C4-2B (cell line): ENCODE results near the gene PPFIBP1.
"Not testable (repeated sequence)": the region's sequence is repeated elsewhere in the genome, so short reads cannot be mapped to it uniquely, and the experiment has no call there.

Experiments
- H3K27ac ChIP-seq: fragments of 450-650 bp; 2 replicates; pipeline ENCODE4 v1.5.1; 2017
- CTCF ChIP-seq: fragments of 450-650 bp; conservative IDR thresholded peaks from 2 replicates; pipeline ENCODE4 v1.5.1; 2017; ENCODE audit warnings: mild to moderate bottlenecking
- ZFX ChIP-seq: fragments of 450-650 bp; IDR thresholded peaks from 2 replicates; pipeline ENCODE4 v1.6.1; 2017

Gene PPFIBP1

GRCh38 chr12:27637524-27637923 lies 113.5 kb downstream of the PPFIBP1 start:
- no peak overlapping the region for H3K27ac ChIP-seq
- TF ChIP-seq CTCF (no peak), ZFX (no peak)

- no peak overlapping the region for H3K27ac ChIP-seq
- TF ChIP-seq CTCF: no peak
- TF ChIP-seq ZFX: no peak
Observed at GRCh38 chr12:27639265-27639664, 115.3 kb downstream of the PPFIBP1 start.

GRCh38 chr12:27640566-27641200 lies 116.7 kb downstream of the PPFIBP1 start:
- H3K27ac ChIP-seq: not testable (repeated sequence)

GRCh38 chr12:27642361-27642760 lies 118.4 kb downstream of the PPFIBP1 start:
- not testable (repeated sequence) for H3K27ac ChIP-seq

- not testable (repeated sequence) for H3K27ac ChIP-seq
Observed at GRCh38 chr12:27642892-27643291, 118.9 kb downstream of the PPFIBP1 start.

- peak overlapping the region; percentile 84 for H3K27ac ChIP-seq
- no peak for TF ChIP-seq ZFX
Observed at GRCh38 chr12:27644158-27644845, 120.3 kb downstream of the PPFIBP1 start.

GRCh38 chr12:27645671-27646070 lies 121.7 kb downstream of the PPFIBP1 start:
- TF ChIP-seq ZFX (no peak), CTCF (no peak)
- peak overlapping the region; percentile 62; the same call in 1 of the 2 replicates for H3K27ac ChIP-seq

GRCh38 chr12:27646149-27646548 lies 122.1 kb downstream of the PPFIBP1 start:
- TF ChIP-seq CTCF: no peak
- no peak for TF ChIP-seq ZFX

GRCh38 chr12:27650011-27650410 lies 126.0 kb downstream of the PPFIBP1 start:
- TF ChIP-seq ZFX (no peak), CTCF (no peak)

More at GRCh38 chr12:27646149-27646548, 122.1 kb downstream of the PPFIBP1 start:
- H3K27ac ChIP-seq: peak overlapping the region; percentile 62; the same call in 1 of the 2 replicates

More at GRCh38 chr12:27650011-27650410, 126.0 kb downstream of the PPFIBP1 start:
- peak overlapping the region; percentile 83 for H3K27ac ChIP-seq
